Stimulated activated CD4-positive, alpha-beta T cell treated with anti-CD3 and anti-CD28 coated beads, Interleukin-2, amount 100 ng/mL, for 24 hours (primary cell): ENCODE results near the gene PAPPA2.
"Not testable (repeated sequence)": the region's sequence is repeated elsewhere in the genome, so short reads cannot be mapped to it uniquely, and the experiment has no call there.

Experiments
- DNase-seq, 2 donors: peaks; one replicate each; pipeline ENCODE4 v3.0.0-alpha.2; 2020

The PAPPA2 gene

GRCh38 chr1:176605176-176605575 lies 142.2 kb downstream of the PAPPA2 start:
- no peak for DNase-seq

GRCh38 chr1:176609556-176610408 lies 146.8 kb downstream of the PAPPA2 start:
- DNase-seq, result no peak

- DNase-seq, result no peak
Observed at GRCh38 chr1:176612791-176613190, 149.8 kb downstream of the PAPPA2 start.

GRCh38 chr1:176617881-176618280 lies 154.9 kb downstream of the PAPPA2 start:
- no peak for DNase-seq

DNA sequence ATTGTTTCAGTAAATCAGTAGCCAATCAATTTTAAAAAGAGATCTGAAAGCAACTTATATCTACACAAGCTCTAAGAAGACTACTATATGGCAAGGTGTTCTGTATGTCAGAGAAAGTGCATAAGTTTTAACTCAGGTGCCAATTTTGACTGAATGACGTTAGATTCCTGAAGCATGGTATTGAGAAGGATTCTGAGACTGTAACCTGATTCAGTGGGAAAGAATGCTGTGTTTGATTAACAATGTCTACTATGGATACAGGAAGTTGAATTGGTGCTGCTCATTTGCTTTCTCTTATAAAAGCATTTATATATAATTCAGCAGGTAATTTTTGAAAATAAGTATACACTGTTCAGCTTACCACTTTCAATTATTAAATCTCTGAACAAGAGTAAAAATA lies 156.3 kb downstream of the PAPPA2 start:
- no peak for DNase-seq

GRCh38 chr1:176625365-176625764 lies 162.4 kb downstream of the PAPPA2 start:
- no peak for DNase-seq

GRCh38 chr1:176626572-176627061 lies 163.6 kb downstream of the PAPPA2 start:
- DNase-seq, result no peak

GRCh38 chr1:176628775-176629174 lies 165.8 kb downstream of the PAPPA2 start:
- DNase-seq, result no peak

DNA sequence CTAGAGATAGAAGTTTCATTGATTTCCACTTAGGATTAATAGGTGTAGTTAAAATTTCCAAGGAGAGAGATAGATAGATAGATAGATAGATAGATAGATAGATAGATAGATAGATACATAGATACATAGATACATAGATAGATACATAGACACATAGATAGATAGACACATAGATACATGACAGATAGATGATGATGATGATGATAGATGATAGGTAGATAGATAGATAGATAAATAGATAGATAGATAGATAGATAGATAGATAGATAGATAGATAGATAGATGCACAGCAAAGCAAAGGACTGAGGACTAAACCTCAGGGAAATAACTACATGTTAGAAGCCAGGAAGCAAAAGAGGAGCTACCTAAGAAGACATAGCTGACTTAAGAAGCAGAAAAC lies 171.8 kb downstream of the PAPPA2 start:
- DNase-seq, result not testable (repeated sequence)

DNA sequence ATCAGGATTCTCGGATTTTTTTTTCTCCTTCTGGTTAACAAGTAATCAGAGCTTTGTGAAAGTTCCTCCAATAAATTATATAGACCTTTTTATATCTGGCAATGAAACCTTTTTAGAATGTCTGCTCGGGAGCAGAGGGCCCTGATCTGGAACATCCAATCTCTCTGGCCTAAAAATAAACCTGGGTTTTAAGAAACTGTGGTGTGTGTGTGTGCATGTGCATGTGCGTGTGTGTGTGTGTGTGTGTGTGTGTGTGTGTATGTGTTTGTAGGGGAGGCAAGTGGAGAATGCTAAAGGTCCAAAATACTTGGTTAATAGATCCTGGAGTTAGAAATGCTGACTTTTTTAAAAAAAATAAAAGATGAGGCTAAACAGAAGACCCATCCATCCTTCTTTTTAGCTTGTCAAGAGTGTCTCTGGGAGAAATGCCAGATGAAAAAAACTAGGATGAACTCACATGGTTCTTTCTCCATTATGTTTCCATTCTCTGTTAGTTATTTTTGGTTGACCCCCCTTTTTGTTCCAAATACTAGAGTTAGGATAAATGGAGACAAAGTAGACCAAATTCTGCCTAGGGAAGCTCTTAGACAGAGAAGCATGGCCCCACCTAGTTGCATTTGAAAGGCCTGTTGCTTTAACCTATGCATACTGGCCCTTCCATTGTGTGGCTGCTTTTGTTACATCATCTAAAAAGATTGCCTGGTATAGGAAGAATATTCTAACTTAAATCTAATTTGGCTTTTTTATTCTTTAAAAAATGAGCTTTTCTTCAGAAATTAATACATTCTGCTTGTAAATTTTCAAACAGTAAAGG lies 175.9 kb downstream of the PAPPA2 start:
- no peak for DNase-seq

DNA sequence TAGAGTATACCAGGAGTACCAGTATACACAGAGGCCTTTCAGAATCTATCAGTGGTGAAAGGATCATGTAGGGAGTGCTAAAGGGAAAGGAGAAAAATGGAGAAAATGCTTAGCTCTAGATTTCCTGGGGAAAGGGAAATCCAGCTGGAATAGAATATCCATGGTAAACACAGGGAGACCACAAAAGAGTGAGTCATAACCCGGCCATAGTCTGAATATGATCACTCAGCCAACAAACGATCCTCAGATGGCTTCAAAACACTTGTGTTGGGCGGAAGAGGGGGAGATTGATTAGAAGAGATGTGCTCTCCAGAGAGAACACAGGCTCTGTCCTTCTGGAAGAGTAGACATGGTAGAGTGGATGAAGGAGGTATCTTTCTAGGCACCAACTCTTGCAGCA lies 180.6 kb downstream of the PAPPA2 start:
- no peak for DNase-seq

- no peak for DNase-seq
Observed at GRCh38 chr1:176648556-176648955, 185.6 kb downstream of the PAPPA2 start.

- DNase-seq, result no peak
Observed at GRCh38 chr1:176656257-176656995, 193.5 kb downstream of the PAPPA2 start.

- no peak for DNase-seq
Observed at GRCh38 chr1:176669782-176670181, 206.8 kb downstream of the PAPPA2 start.

GRCh38 chr1:176670853-176671252 lies 207.9 kb downstream of the PAPPA2 start:
- DNase-seq, result no peak

- no peak for DNase-seq
Observed at GRCh38 chr1:176682830-176683535, 220.0 kb downstream of the PAPPA2 start.

DNA sequence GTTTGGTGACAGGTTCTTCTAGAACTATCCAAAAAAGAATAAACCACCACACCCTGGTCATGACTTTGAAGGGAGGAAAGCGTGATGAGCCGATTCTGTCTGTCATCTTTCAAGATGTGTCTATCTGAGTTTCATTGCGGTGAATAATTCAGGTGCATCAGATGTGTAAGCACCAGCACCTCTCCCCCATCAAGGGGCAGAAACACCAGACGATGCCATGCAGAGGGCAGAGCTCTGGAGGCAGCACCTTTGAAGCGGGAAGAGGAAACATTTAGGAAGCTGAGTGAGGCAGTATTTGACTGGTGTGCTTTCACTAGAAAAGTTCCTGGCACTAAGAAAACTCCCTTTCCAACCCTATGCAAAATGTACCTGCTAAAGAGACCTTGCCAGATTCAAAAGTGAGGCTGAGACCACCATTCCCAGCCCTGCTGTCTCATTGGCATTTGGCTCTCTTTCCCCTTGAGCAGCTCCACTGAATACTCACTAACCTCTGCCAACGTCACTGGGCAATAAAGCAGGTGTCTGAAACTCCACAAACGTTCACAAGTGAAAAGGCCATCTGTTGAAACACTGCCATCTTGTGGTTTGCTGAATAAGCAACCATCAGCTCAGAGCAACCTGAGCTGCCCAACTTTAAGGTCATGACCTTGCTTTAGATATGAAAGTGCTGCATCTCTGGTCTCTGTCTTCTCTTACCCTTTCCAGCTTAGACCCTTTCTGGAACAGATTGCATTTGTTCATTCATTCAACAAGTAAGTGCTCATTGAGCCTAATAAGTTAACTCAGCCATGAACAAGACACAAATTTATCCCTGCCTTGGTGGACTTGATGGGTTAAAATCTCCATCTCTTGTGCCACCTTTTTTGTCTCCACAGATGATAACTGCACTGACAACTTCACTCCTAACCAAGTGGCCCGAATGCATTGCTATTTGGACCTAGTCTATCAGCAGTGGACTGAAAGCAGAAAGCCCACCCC lies 228.6 kb downstream of the PAPPA2 start:
- DNase-seq, result peak in 1 of 2 donors; percentile 3

DNA sequence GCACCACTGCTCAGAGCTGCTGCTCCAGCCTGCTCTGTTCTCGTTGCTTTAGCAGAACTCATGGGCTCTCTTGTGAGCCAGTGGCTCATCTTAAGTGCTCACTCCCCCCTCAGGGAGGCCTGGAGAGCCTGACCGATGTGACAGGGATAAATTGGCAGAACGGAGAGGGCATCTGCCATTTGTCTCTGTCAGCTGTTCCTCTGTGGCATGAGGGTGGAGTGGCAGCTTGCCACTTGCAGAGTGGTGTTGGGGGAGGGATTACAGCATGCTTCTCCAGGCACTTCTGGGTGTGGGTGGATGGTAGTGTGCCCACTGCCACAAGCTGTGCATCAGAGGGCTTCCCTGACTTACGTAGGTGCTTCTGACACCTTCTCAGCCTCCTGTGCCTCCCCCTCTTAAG lies 229.5 kb downstream of the PAPPA2 start:
- DNase-seq, result no peak

- no peak for DNase-seq
Observed at GRCh38 chr1:176692988-176693696, 230.2 kb downstream of the PAPPA2 start.

DNA sequence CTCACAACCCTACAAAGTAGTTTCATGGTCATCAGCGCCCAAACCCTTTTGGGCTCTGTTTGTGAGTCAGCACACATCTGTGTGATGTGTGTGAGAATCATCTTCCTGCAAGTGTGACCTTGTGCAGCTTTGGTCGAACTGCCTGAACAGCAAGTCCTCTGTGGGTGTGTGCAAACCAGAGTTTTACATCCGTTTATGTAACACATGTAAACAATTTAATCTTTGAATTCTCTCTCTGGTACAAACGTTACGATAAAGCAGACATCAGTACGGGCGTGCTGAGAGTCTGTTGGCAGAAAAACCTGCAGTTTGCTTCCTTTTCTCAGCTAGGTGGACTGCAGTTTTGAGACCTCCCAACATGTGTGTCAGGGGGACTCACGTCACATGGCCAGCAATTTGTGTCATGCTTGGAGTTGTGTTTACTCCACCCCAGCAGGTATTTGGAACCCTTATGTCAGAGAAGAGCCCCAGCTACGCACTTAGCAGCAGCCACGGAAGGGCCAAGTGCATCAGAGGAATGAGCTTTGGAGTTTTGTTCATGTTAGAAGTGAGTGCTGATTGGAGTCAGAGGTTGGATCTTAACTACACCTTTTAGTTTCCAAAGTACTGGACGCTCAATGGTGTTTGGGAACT lies 230.8 kb downstream of the PAPPA2 start:
- no peak for DNase-seq
